Stimulated activated CD8-positive, alpha-beta memory T cell treated with anti-CD3 and anti-CD28 coated beads, Interleukin-2, amount 100 ng/mL, for 48 hours (primary cell): ENCODE measurements around the gene KMT2C.
"Not testable (repeated sequence)": the region's sequence is repeated elsewhere in the genome, so short reads cannot be mapped to it uniquely, and the experiment has no call there.

Experiments
- DNase-seq, 2 donors: peaks; one replicate each; pipeline ENCODE4 v3.0.0-alpha.2; 2020; ENCODE audit warnings: low read depth in 2 of 2

KMT2C gene

GRCh38 chr7:152313217-152313616, 122.6 kb downstream of the KMT2C start:
- no peak for DNase-seq

GRCh38 chr7:152312316-152312715, 123.5 kb downstream of the KMT2C start:
- no peak for DNase-seq

GRCh38 chr7:152307902-152308301, 127.9 kb downstream of the KMT2C start:
- no peak for DNase-seq

- not testable (repeated sequence) for DNase-seq
Observed at GRCh38 chr7:152299542-152300143, 136.2 kb downstream of the KMT2C start.

- DNase-seq: no peak
Observed at GRCh38 chr7:152292897-152293296, 142.9 kb downstream of the KMT2C start.

- DNase-seq: not testable (repeated sequence)
Observed at GRCh38 chr7:152286972-152287371, 148.8 kb downstream of the KMT2C start.

GRCh38 chr7:152286219-152286618, 149.6 kb downstream of the KMT2C start:
- DNase-seq: not testable (repeated sequence)

- DNase-seq: not testable (repeated sequence)
Observed at GRCh38 chr7:152284998-152285397, 150.8 kb downstream of the KMT2C start.

- not testable (repeated sequence) for DNase-seq
Observed at GRCh38 chr7:152277687-152278086, 158.1 kb downstream of the KMT2C start.

- not testable (repeated sequence) for DNase-seq
Observed at GRCh38 chr7:152270427-152270826, 165.4 kb downstream of the KMT2C start.

- DNase-seq: not testable (repeated sequence)
Observed at GRCh38 chr7:152266859-152267258, 168.9 kb downstream of the KMT2C start.

GRCh38 chr7:152264915-152265314, 170.9 kb downstream of the KMT2C start:
- DNase-seq: not testable (repeated sequence)

- not testable (repeated sequence) for DNase-seq
Observed at GRCh38 chr7:152262146-152262545, 173.7 kb downstream of the KMT2C start.

- not testable (repeated sequence) for DNase-seq
Observed at GRCh38 chr7:152259645-152260044, 176.2 kb downstream of the KMT2C start.

GRCh38 chr7:152247851-152248250, 188.0 kb downstream of the KMT2C start:
- not testable (repeated sequence) for DNase-seq

- not testable (repeated sequence) for DNase-seq
Observed at GRCh38 chr7:152245417-152245816, 190.4 kb downstream of the KMT2C start.

- not testable (repeated sequence) for DNase-seq
Observed at GRCh38 chr7:152243464-152243863, 192.3 kb downstream of the KMT2C start.

- not testable (repeated sequence) for DNase-seq
Observed at GRCh38 chr7:152241301-152241700, 194.5 kb downstream of the KMT2C start.

- not testable (repeated sequence) for DNase-seq
Observed at GRCh38 chr7:152236306-152236705, 199.5 kb downstream of the KMT2C start.

- DNase-seq: not testable (repeated sequence)
Observed at GRCh38 chr7:152234421-152234820, 201.4 kb downstream of the KMT2C start.

GRCh38 chr7:152231089-152231488, 204.7 kb downstream of the KMT2C start:
- no peak for DNase-seq

- not testable (repeated sequence) for DNase-seq
Observed at GRCh38 chr7:152219556-152219955, 216.2 kb downstream of the KMT2C start.

- not testable (repeated sequence) for DNase-seq
Observed at GRCh38 chr7:152208766-152209165, 227.0 kb downstream of the KMT2C start.

- not testable (repeated sequence) for DNase-seq
Observed at GRCh38 chr7:152204417-152204816, 231.4 kb downstream of the KMT2C start.
